Right forelimb (tissue), 1 donor: ENCODE data around the gene SYT1.

Experiments
- DNase-seq: peaks from one replicate; pipeline ENCODE4 v3.0.0-alpha.2; 2018

Gene SYT1

GRCh38 chr12:79063258-79063657, 198.7 kb downstream of the SYT1 start:
- DNase-seq, result no peak

GRCh38 chr12:79067977-79068376, 203.4 kb downstream of the SYT1 start:
- no peak for DNase-seq

- no peak for DNase-seq
Observed at GRCh38 chr12:79069009-79069408, 204.4 kb downstream of the SYT1 start.

DNA sequence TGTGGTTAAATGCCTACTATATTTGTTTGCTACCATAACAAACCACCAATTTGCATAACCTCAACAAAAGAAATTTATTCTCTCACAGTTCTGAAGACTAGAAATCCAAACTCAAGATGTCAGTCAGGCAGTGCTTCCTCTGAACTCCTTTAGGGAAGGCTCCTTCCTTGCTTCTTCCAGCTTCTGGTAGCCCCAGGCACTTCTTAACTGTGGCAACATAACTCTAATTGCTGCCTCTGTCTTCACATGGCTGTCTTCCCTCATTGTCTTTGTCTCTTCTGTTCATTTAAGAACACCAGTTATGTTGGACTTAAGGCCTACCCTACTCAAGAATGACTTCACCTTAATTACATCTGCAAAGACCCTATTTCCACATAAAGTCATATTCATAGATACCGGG, 206.9 kb downstream of the SYT1 start:
- no peak for DNase-seq

GRCh38 chr12:79073506-79073905, 208.9 kb downstream of the SYT1 start:
- no peak for DNase-seq

DNA sequence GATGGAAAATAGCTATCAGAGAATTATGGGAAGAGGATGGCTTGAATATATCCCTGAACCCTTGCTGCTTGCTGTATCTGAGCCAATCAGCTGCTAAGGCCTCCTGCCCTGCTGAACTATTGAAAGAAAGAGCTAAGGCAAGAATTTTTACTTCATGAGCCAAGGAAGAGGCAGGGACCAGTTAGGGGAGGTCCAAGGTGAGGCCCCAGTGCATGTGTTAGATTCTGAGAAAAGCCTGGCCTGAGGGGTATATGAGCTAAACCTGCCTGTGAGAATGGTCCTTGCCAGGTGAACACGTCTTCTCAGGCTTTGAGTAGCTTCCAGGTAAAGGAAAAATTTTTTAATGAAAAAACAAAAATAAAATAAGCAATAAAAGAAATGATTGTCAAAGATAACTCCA, 218.0 kb downstream of the SYT1 start:
- no peak for DNase-seq

- no peak for DNase-seq
Observed at GRCh38 chr12:79083181-79083580, 218.6 kb downstream of the SYT1 start.

DNA sequence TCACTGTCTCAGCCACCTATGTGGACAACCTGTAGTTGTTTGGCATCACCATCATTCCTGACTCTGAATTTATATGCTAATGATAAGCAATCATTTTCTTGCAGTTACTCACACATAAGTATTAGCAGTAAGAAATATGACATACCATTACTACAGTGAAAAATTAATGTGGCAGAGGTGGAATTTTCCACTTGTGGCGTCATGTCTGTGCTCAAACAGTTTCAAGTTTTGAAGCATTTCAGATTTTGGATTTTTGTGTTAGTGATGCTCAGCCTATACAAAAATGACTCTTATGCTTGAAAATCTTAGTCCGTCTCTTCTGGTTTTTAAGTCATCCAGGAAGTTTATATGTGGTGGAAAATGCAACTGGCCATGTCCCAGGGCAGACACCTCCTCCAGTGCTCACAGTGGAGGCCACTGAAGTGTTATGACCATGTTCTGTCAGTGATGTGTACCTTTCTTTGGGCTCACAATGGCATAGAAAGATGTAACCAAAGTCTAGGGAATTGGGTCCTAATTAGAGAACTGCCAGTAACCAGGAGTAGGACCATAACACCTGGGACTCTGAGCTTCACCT, 220.6 kb downstream of the SYT1 start:
- DNase-seq, result no peak

- no peak for DNase-seq
Observed at GRCh38 chr12:79086541-79087296, 222.1 kb downstream of the SYT1 start.

- no peak for DNase-seq
Observed at GRCh38 chr12:79098530-79098929, 234.0 kb downstream of the SYT1 start.

- no peak for DNase-seq
Observed at GRCh38 chr12:79108962-79109361, 244.4 kb downstream of the SYT1 start.

- no peak for DNase-seq
Observed at GRCh38 chr12:79114896-79115295, 250.3 kb downstream of the SYT1 start.

GRCh38 chr12:79115743-79116142, 251.2 kb downstream of the SYT1 start:
- no peak for DNase-seq

DNA sequence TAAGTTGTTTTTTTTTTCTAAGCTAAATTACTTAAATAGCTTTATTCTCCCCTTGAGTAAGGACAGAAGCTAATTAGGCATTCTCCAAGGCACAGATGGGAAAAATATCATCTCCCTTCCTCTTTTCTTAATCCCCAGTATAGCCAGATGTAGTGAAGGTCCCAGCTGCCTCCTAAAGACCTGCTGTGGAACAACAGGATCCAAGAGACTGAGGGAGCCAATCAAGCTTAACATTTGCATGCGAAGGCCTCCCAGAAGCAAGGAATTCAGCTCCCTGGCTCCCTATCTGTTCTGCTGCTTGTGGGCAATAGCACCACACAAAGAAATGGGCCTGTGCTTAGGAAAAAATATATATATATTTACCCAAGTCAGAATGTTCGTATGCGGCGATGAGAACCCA, 255.2 kb downstream of the SYT1 start:
- DNase-seq, result no peak

GRCh38 chr12:79121486-79121885, 256.9 kb downstream of the SYT1 start:
- no peak for DNase-seq

- DNase-seq, result no peak
Observed at GRCh38 chr12:79124385-79124784, 259.8 kb downstream of the SYT1 start.

DNA sequence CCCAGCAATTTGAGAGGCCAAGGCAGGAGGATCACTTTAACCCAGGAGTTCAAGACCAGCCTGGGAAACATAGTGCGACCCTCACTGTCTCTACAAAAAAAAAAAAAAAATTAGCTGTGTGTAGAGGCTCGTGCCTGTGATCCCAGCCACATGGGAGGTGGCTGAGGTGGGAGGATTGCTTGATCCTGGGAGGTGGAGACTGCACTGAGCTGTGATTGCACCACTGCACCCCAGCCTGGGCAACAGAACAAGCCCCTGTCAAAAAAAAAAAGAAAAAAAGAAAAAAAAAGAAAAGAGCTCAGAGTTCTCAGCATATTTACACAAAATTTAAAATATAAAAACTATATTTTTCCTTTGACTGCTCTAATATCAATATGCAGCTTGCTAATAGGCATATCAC, 260.8 kb downstream of the SYT1 start:
- no peak for DNase-seq

GRCh38 chr12:79127271-79127751, 262.7 kb downstream of the SYT1 start:
- DNase-seq, result no peak

GRCh38 chr12:79128956-79129355, 264.4 kb downstream of the SYT1 start:
- DNase-seq, result no peak

DNA sequence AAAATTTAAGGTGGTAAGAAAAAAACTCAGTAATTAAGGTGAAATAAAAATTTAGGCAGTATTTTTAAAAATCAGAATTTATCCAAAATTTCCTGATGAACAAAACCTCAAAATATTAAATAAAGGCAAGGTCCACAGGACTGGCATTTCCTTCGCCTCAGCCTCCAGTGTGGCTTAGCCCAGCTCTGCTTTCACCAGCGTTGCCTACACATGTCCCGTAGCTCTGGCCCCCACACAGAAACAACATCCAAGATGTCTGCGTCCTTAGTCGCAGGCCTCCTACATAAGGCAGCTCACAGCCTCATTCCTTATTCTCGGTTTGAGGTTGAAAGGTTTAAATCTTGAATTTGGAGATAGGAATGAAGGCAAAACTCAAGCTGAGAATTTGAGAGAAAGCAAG, 274.3 kb downstream of the SYT1 start:
- no peak for DNase-seq

GRCh38 chr12:79140711-79141110, 276.1 kb downstream of the SYT1 start:
- no peak for DNase-seq

DNA sequence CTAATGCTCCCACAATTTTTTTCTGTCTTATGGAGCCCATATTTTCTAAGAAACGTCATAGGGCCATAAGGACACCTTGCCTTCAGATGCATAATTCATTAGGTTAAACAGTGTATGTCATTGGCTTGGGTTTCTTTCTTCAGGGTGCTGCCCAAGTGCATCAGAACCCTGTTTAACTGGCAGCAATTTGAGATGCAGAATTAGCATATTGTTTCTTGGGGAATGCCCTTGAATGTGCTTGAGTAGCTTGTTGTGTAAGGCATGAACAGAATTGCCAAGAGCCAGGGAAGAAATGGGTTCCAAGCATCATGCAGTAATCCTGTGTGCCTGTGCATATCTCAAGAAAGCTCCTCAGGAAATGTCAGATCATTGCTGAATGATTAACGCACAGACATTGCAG, 277.2 kb downstream of the SYT1 start:
- DNase-seq, result no peak

DNA sequence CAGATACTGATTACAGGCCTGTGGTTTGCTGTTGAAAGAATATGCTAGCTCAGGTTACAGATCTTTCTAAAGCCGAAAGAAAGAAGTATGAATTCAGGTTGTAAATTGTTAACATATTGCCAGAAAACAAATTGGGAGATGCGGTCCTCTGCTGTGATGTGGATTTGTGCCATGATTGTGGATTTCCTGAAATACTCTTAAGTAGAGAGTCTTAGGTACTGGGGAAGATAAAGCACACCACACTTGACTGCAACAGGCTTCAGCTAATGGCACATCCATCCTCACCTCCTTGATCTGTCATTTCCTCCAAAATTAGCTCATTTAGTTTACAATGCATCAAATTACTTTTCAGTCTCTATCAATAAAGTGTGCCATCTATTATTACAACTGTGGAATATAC, 279.2 kb downstream of the SYT1 start:
- DNase-seq, result no peak

GRCh38 chr12:79151956-79152355, 287.4 kb downstream of the SYT1 start:
- DNase-seq, result no peak

- DNase-seq, result no peak
Observed at GRCh38 chr12:79155683-79156082, 291.1 kb downstream of the SYT1 start.
